ENCODE measurements around the gene MEGF6.

MEGF6 gene

GRCh38 chr1:3645666-3646355 lies 34.5 kb upstream of the MEGF6 start:
- no peak overlapping the region for H3K27ac Mint-ChIP-seq

GRCh38 chr1:3645247-3645646 lies 33.9 kb upstream of the MEGF6 start:
- Mint-ChIP-seq H3K27ac (no peak overlapping the region), H3K27me3 (ENCODE audit: low read depth, poor library complexity) (peaks cover 8% of the 10 kb centered on the region), H3K4me1 (peaks cover 17% of the 10 kb centered on the region), H3K9me3 (no peaks in the 10 kb centered on the region), H3K36me3 (ENCODE audit: low read depth) (peaks cover 23% of the 10 kb centered on the region), H3K4me3 (no peak overlapping the region)
- TF ChIP-seq CTCF (IDR thresholded peaks at IDR 0.05), result no peak
- no peak for DNase-seq

More at GRCh38 chr1:3645666-3646355, 34.5 kb upstream of the MEGF6 start:
- no peaks in the 10 kb centered on the region for H3K9me3 Mint-ChIP-seq
- H3K36me3 Mint-ChIP-seq (ENCODE audit: low read depth), result peaks cover 23% of the 10 kb centered on the region
- H3K27me3 Mint-ChIP-seq (ENCODE audit: low read depth, poor library complexity), result peaks cover 13% of the 10 kb centered on the region
- peaks cover 17% of the 10 kb centered on the region for H3K4me1 Mint-ChIP-seq
- no peak for TF ChIP-seq CTCF (IDR thresholded peaks at IDR 0.05)
- no peak overlapping the region for H3K4me3 Mint-ChIP-seq
- no peak for DNase-seq

GRCh38 chr1:3644273-3644672 lies 33.0 kb upstream of the MEGF6 start:
- no peak for TF ChIP-seq CTCF (IDR thresholded peaks at IDR 0.05)
- Mint-ChIP-seq H3K4me1 (peaks cover 17% of the 10 kb centered on the region), H3K36me3 (ENCODE audit: low read depth) (peaks cover 23% of the 10 kb centered on the region), H3K27ac (no peak overlapping the region), H3K27me3 (ENCODE audit: low read depth, poor library complexity) (peaks cover 2% of the 10 kb centered on the region), H3K4me3 (no peak overlapping the region), H3K9me3 (no peaks in the 10 kb centered on the region)
- no peak for DNase-seq

- H3K27me3 Mint-ChIP-seq (ENCODE audit: low read depth, poor library complexity), result no peaks in the 10 kb centered on the region
- no peak for DNase-seq
- no peak for TF ChIP-seq CTCF (IDR thresholded peaks at IDR 0.05)
- H3K4me1 Mint-ChIP-seq, result peaks cover 6% of the 10 kb centered on the region
- peak overlapping the region; percentile 57 for H3K27ac Mint-ChIP-seq
- H3K9me3 Mint-ChIP-seq, result no peaks in the 10 kb centered on the region
- peaks cover 23% of the 10 kb centered on the region for H3K36me3 Mint-ChIP-seq (ENCODE audit: low read depth)
- no peak overlapping the region for H3K4me3 Mint-ChIP-seq
These were observed 31.8 kb upstream of the MEGF6 start for GRCh38 chr1:3642919-3643675.

GRCh38 chr1:3641816-3642215 lies 30.5 kb upstream of the MEGF6 start:
- H3K4me1 Mint-ChIP-seq, result peaks cover 6% of the 10 kb centered on the region
- H3K36me3 Mint-ChIP-seq (ENCODE audit: low read depth), result peaks cover 25% of the 10 kb centered on the region
- H3K9me3 Mint-ChIP-seq, result no peaks in the 10 kb centered on the region
- no peak overlapping the region for H3K4me3 Mint-ChIP-seq
- no peak overlapping the region for H3K27ac Mint-ChIP-seq
- TF ChIP-seq CTCF (IDR thresholded peaks at IDR 0.05), result no peak
- DNase-seq, result no peak
- H3K27me3 Mint-ChIP-seq (ENCODE audit: low read depth, poor library complexity), result no peaks in the 10 kb centered on the region

All from nephron progenitor cell (in vitro differentiated cells).